Measurements from ENCODE around the gene ARF6.
"Not testable (repeated sequence)": the region's sequence is repeated elsewhere in the genome, so short reads cannot be mapped to it uniquely, and the experiment has no call there.

The ARF6 gene

DNA sequence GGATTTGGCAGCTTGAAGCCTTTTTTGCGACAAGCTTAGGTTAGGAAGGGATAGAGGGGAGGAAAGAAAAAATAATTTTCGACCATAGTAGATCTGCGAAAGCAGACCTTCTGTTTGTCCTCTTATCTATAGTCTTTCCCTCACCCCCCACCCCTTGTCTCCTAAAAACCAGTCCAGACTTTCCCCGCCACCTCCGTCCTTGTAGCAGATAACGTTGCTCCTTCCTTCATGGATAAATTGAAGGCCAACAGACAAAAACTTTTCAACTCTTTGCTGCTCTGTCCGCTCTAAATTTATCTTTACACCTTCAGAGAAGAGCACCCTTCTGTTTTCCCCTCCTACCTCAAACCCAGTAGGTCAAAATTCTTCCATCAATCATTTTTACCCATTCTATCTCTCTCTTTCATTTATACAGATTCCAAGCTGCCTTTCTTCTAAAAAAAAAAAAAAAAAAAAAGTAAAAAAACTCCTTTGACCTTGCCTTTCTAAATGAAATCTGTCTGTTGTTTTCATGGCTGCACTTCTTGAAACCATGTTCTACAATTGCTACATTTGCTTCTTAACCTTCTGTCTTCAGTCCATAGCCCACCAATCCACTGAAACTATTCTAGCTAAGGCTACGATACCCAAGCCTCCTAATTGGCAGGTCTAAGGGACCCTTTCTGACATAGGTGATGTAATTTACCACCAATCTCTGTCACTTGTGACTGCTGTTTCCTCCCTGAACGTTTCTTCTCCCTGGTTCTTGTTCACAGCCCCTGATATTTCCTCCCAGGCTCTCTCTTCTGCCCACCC is 29.2 kb upstream of the ARF6 start:
- ChIA-PET POLR2A (interaction anchor here (0.6 to 1.5 kb wide), 3 partner anchors 11 to 32 kb away, joined by 3 read pairs; partner anchors contain the start of gene NEMF), CTCF (interaction anchor here (0.7 to 11.5 kb wide), 18 partner anchors 9 to 263 kb away, joined by 3 to 179 read pairs (median 5); partner anchors contain the start of gene NEMF)
- H3K4me3 ChIP-seq (ENCODE audit: control insufficient read depth in 1 of 7, extremely low read depth in 1 of 7, insufficient read depth in 4 of 7, low read depth in 2 of 7, low read length in 6 of 7): peak overlapping the region; percentile 55 to 98 (median 81)
- H3K27me3 ChIP-seq (replicated peaks in 2 of 5; ENCODE audit: control insufficient read depth in 4 of 5, insufficient read depth in 5 of 5, low read length in 4 of 5): no peaks in the 10 kb centered on the region
- H3K4me1 ChIP-seq (ENCODE audit: control extremely low read depth in 1 of 4, control insufficient read depth in 4 of 4, insufficient read depth in 4 of 4, low read length in 3 of 4): peaks cover 15 to 48% (median 31%) of the 10 kb centered on the region in 4 experiments
- H3K9me3 ChIP-seq (ENCODE audit: control extremely low read depth in 1 of 5, control insufficient read depth in 4 of 5, insufficient read depth in 2 of 5, low read depth in 1 of 5, low read length in 4 of 5): no peaks in the 10 kb centered on the region
- H3K27ac ChIP-seq (ENCODE audit: insufficient read depth in 1 of 2, low read depth in 1 of 2, low read length in 2 of 2, poor library complexity in 1 of 2, severe bottlenecking in 2 of 2): peak overlapping the region; percentile 90 to 93
- no peaks in the 10 kb centered on the region for H3K36me3 ChIP-seq (ENCODE audit: control insufficient read depth in 4 of 4, insufficient read depth in 4 of 4, low read length in 3 of 4)
- WGBS (ENCODE audit: insufficient coverage): 21% methylated on average over 7 of the region's 9 CpGs
- DNase-seq: peak in 2 of 3 donors; percentile 80 to 83

DNA sequence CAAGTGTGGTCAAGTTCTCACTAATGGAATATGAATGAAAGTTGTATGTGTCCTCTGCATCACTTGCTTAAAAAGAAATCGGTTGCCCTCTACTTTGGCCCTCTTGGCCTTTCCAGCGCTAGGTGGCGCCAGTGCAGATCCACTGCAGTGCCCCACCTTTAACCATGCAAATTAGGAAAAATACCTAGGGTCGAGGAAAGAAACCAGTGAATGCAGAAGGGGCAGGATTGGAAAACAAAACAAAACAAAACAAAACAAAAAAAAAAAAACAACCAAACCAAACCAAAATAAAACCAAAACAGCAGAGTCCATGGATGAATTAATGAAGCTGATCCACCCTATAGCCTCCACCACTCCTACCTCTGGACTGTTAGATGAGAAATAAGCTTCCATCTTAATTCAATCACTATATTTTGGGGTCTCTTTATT is 27.4 kb upstream of the ARF6 start:
- POLR2A ChIA-PET: interaction anchor here (0.8 to 1.1 kb wide), 2 partner anchors 137 to 239 kb away, joined by 3 to 4 read pairs; no protein-coding TSS in a partner anchor
- 20% methylated on average over 1 of the region's 4 CpGs for WGBS (ENCODE audit: insufficient coverage)
- peak; percentile 72 to 83 (median 75) for DNase-seq
- Histone ChIP-seq H3K9me3 (ENCODE audit: control extremely low read depth in 1 of 5, control insufficient read depth in 4 of 5, insufficient read depth in 2 of 5, low read depth in 1 of 5, low read length in 4 of 5) (no peaks in the 10 kb centered on the region), H3K27me3 (replicated peaks in 2 of 5; ENCODE audit: control insufficient read depth in 4 of 5, insufficient read depth in 5 of 5, low read length in 4 of 5) (no peaks in the 10 kb centered on the region), H3K27ac (ENCODE audit: insufficient read depth in 1 of 2, low read depth in 1 of 2, low read length in 2 of 2, poor library complexity in 1 of 2, severe bottlenecking in 2 of 2) (no peak overlapping the region), H3K4me1 (ENCODE audit: control extremely low read depth in 1 of 4, control insufficient read depth in 4 of 4, insufficient read depth in 4 of 4, low read length in 3 of 4) (peaks cover 18 to 50% (median 33%) of the 10 kb centered on the region in 4 experiments), H3K4me3 (ENCODE audit: control insufficient read depth in 1 of 7, extremely low read depth in 1 of 7, insufficient read depth in 4 of 7, low read depth in 2 of 7, low read length in 6 of 7) (no peak overlapping the region), H3K36me3 (ENCODE audit: control insufficient read depth in 4 of 4, insufficient read depth in 4 of 4, low read length in 3 of 4) (no peaks in the 10 kb centered on the region)
- CTCF ChIA-PET: interaction anchor here (0.6 to 11.5 kb wide), 23 partner anchors 11 to 673 kb away, joined by 3 to 179 read pairs (median 4); partner anchors contain the start of genes NEMF and VCPKMT

DNA sequence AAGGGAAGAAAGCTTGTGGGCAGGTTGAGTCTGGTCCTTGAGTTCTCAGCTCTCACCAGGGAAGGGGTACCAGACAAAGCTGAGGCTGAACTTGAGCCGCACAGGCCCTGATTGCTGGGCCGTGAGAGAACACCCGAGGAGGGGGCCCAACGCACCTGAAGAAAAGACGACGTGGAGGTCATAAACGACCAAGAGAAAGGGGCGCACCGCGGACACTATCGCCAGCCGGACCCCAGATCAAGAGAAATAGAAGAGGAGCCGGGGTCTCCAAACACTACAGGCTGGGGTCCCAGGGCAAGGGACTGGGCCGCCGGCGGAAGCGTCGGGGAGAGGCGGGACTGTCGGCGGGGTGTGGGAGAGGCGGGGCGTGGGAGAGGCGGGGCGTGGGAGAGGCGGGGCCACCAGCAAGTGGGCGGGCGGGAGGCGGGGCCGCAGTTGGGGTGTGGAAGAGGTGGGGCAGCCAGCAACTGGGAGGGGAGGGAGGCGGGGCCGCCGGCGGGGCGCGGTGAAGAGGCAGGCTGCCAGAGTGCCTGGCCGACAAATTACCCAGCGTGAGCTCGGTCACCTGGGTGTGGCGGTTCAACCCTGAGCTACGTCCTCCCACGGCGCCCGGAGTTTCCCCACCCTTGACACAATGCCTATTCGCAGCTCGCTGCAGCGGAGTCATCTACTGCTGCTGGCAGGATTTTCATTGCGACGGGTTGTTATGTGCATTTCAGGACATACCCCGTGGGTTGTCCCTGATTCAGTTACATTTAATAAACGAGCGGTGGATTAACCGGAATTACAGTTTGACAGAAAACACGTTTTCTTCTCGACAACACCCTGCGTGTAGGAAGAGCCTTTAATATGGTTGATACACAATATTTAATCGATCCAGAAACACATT is 24.8 kb upstream of the ARF6 start:
- H3K27ac ChIP-seq (ENCODE audit: insufficient read depth in 1 of 2, low read depth in 1 of 2, low read length in 2 of 2, poor library complexity in 1 of 2, severe bottlenecking in 2 of 2): peak overlapping the region; percentile 80 to 91
- CTCF ChIA-PET: interaction anchor here (0.8 to 11.5 kb wide), 9 partner anchors 10 to 249 kb away, joined by 3 to 179 read pairs (median 5); partner anchors contain the start of genes NEMF and VCPKMT
- H3K4me1 ChIP-seq (ENCODE audit: control extremely low read depth in 1 of 4, control insufficient read depth in 4 of 4, insufficient read depth in 4 of 4, low read length in 3 of 4): peaks cover 12 to 34% (median 26%) of the 10 kb centered on the region in 4 experiments
- no peaks in the 10 kb centered on the region for H3K27me3 ChIP-seq (replicated peaks in 2 of 5; ENCODE audit: control insufficient read depth in 4 of 5, insufficient read depth in 5 of 5, low read length in 4 of 5)
- POLR2A ChIA-PET: interaction anchor here (0.6 to 1.6 kb wide), 3 partner anchors 25 to 173 kb away, joined by 3 to 10 read pairs (median 4); partner anchors contain the start of gene ARF6
- H3K36me3 ChIP-seq (ENCODE audit: control insufficient read depth in 4 of 4, insufficient read depth in 4 of 4, low read length in 3 of 4): no peaks in the 10 kb centered on the region
- 2% methylated on average over 37 of the region's 57 CpGs for WGBS (ENCODE audit: insufficient coverage)
- H3K9me3 ChIP-seq (ENCODE audit: control extremely low read depth in 1 of 5, control insufficient read depth in 4 of 5, insufficient read depth in 2 of 5, low read depth in 1 of 5, low read length in 4 of 5): no peaks in the 10 kb centered on the region
- DNase-seq: peak; percentile 95 to 98 (median 98)
- H3K4me3 ChIP-seq (ENCODE audit: control insufficient read depth in 1 of 7, extremely low read depth in 1 of 7, insufficient read depth in 4 of 7, low read depth in 2 of 7, low read length in 6 of 7): peak overlapping the region; percentile 63 to 83 (median 73)

DNA sequence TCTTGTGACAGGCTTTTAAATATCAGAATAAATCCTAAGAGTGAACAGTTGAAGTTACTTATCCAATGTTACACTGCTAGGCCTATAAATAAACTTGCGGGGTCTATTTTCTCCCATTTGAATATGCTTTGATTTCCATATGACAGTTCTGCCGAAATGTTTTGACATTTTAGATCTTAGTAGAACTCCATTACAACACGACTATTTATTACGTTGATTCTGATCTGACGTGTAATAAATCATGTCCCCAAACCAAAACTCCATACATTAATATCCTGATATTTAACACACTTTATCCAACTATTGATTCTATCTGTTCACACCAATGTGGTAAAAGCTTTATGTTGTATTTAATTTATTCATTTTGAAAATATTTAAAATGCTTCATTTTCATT is 24.2 kb upstream of the ARF6 start:
- POLR2A ChIA-PET: interaction anchor here (1.6 kb wide), 1 partner anchor 24 kb away, joined by 10 read pairs; the partner anchor contains the start of gene ARF6
- H3K27ac ChIP-seq (ENCODE audit: insufficient read depth in 1 of 2, low read depth in 1 of 2, low read length in 2 of 2, poor library complexity in 1 of 2, severe bottlenecking in 2 of 2): peak overlapping the region in 1 of 2 experiments; percentile 80
- no peaks in the 10 kb centered on the region for H3K9me3 ChIP-seq (ENCODE audit: control extremely low read depth in 1 of 5, control insufficient read depth in 4 of 5, insufficient read depth in 2 of 5, low read depth in 1 of 5, low read length in 4 of 5)
- H3K27me3 ChIP-seq (replicated peaks in 2 of 5; ENCODE audit: control insufficient read depth in 4 of 5, insufficient read depth in 5 of 5, low read length in 4 of 5): no peaks in the 10 kb centered on the region
- peak overlapping the region in 6 of 7 experiments; percentile 60 to 75 (median 72) for H3K4me3 ChIP-seq (ENCODE audit: control insufficient read depth in 1 of 7, extremely low read depth in 1 of 7, insufficient read depth in 4 of 7, low read depth in 2 of 7, low read length in 6 of 7)
- WGBS (ENCODE audit: insufficient coverage): 30% methylated on average over 2 of the region's 5 CpGs
- no peaks in the 10 kb centered on the region for H3K36me3 ChIP-seq (ENCODE audit: control insufficient read depth in 4 of 4, insufficient read depth in 4 of 4, low read length in 3 of 4)
- peaks cover 7 to 28% (median 20%) of the 10 kb centered on the region in 4 experiments for H3K4me1 ChIP-seq (ENCODE audit: control extremely low read depth in 1 of 4, control insufficient read depth in 4 of 4, insufficient read depth in 4 of 4, low read length in 3 of 4)
- CTCF ChIA-PET: interaction anchor here (1.1 to 11.5 kb wide), 7 partner anchors 11 to 248 kb away, joined by 3 to 179 read pairs (median 5); partner anchors contain the start of genes NEMF and VCPKMT
- no peak for DNase-seq

DNA sequence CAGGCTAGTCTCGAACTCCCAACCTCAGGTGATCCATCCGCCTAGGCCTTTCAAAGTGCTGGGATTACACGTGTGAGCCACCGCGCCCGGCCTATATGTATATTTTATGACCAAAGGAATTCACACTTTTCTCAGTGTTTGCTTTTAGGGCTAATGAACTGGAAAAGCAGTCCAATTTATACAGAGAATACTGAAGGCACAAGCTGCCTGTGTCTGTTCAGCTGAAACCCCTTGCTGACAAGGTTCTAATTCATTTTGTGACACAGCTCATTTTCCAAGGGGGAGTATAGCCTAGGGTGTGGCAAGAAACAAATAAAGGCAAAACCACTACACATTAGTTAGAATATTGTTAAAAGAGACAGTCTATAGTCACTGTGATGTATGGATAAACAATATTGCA is 22.0 kb upstream of the ARF6 start:
- Histone ChIP-seq H3K9me3 (ENCODE audit: control extremely low read depth in 1 of 5, control insufficient read depth in 4 of 5, insufficient read depth in 2 of 5, low read depth in 1 of 5, low read length in 4 of 5) (no peaks in the 10 kb centered on the region), H3K36me3 (ENCODE audit: control insufficient read depth in 4 of 4, insufficient read depth in 4 of 4, low read length in 3 of 4) (no peaks in the 10 kb centered on the region), H3K4me1 (ENCODE audit: control extremely low read depth in 1 of 4, control insufficient read depth in 4 of 4, insufficient read depth in 4 of 4, low read length in 3 of 4) (peaks cover 7 to 15% (median 9%) of the 10 kb centered on the region in 4 experiments), H3K27me3 (replicated peaks in 2 of 5; ENCODE audit: control insufficient read depth in 4 of 5, insufficient read depth in 5 of 5, low read length in 4 of 5) (no peaks in the 10 kb centered on the region), H3K4me3 (ENCODE audit: control insufficient read depth in 1 of 7, extremely low read depth in 1 of 7, insufficient read depth in 4 of 7, low read depth in 2 of 7, low read length in 6 of 7) (no peak overlapping the region), H3K27ac (ENCODE audit: insufficient read depth in 1 of 2, low read depth in 1 of 2, low read length in 2 of 2, poor library complexity in 1 of 2, severe bottlenecking in 2 of 2) (no peak overlapping the region)
- no peak for DNase-seq
- ChIA-PET POLR2A (no interaction called here), CTCF (no interaction called here)
- WGBS (ENCODE audit: insufficient coverage): 91% methylated on average over 6 of the region's 6 CpGs

DNA sequence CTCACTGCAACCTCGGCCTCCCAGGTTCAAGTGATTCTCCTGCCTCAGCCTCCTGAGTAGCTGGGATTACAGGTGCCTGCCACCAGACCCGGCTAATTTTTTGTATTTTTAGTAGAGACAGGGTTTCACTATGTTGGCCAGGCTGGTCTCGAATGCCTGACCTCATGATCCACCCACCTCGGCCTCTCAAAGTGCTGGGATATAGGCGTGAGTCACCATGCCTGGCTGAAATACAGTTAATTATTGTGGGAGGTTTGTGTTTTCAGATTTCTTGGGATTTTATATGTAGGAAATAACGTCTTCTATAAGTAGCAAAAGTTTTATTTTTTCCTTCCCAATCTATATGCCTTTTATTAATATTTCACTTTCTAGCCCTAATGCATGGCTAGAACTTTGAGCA is 19.3 kb upstream of the ARF6 start:
- POLR2A ChIA-PET; CTCF ChIA-PET; DNase-seq; H3K4me1 ChIP-seq (ENCODE audit: control extremely low read depth in 1 of 4, control insufficient read depth in 4 of 4, insufficient read depth in 4 of 4, low read length in 3 of 4); H3K36me3 ChIP-seq (ENCODE audit: control insufficient read depth in 4 of 4, insufficient read depth in 4 of 4, low read length in 3 of 4); H3K4me3 ChIP-seq (ENCODE audit: control insufficient read depth in 1 of 7, extremely low read depth in 1 of 7, insufficient read depth in 4 of 7, low read depth in 2 of 7, low read length in 6 of 7); H3K27ac ChIP-seq (ENCODE audit: insufficient read depth in 1 of 2, low read depth in 1 of 2, low read length in 2 of 2, poor library complexity in 1 of 2, severe bottlenecking in 2 of 2); H3K27me3 ChIP-seq (replicated peaks in 2 of 5; ENCODE audit: control insufficient read depth in 4 of 5, insufficient read depth in 5 of 5, low read length in 4 of 5); H3K9me3 ChIP-seq (ENCODE audit: control extremely low read depth in 1 of 5, control insufficient read depth in 4 of 5, insufficient read depth in 2 of 5, low read depth in 1 of 5, low read length in 4 of 5): not testable (repeated sequence)
- 96% methylated on average over 3 of the region's 6 CpGs for WGBS (ENCODE audit: insufficient coverage)

Data from common myeloid progenitor, CD34-positive (primary cell).